ENCODE results near the gene HLA-DMA. TPM values are rescaled to one million over a fixed set of nuclear protein-coding genes. Genes with fewer than 3 reads are reported as not detected.

HLA-DMA gene
- total and polyA plus RNA-seq, 9 of the 15 experiments (the other 6 are each of a cell fraction or from before 2014, with no cell fraction given) = 0.13 to 0.83 (median 0.51) TPM

- TF ChIP-seq FOXJ3 (CRISPR knock-in tag; IDR thresholded peaks at IDR 0.05) (no peak), SMC3 (conservative IDR thresholded peaks at IDR 0.05; ENCODE audit: insufficient read depth, low read depth, low read length) (no peak), ZSCAN29 (IDR thresholded peaks at IDR 0.05) (no peak), COPS2 (conservative IDR thresholded peaks at IDR 0.05) (no peak), PTRF (tag; IDR thresholded peaks at IDR 0.05) (no peak), THRB (CRISPR knock-in tag; conservative IDR thresholded peaks at IDR 0.05) (0 out of 2 replicates have a peak, but pooled peaks have one; percentile 26), HMG20A (CRISPR knock-in tag; conservative IDR thresholded peaks at IDR 0.05) (no peak), POLR3G (IDR thresholded peaks at IDR 0.05; ENCODE audit: extremely low read depth, insufficient read length, insufficient replicate concordance) (no peak), NFE2L1 (tag; IDR thresholded peaks at IDR 0.05; ENCODE audit: borderline replicate concordance, low read depth) (no peak), SRSF3 (IDR thresholded peaks at IDR 0.05; ENCODE audit: insufficient read depth, low read length) (no peak), ELF4 (CRISPR knock-in tag; IDR thresholded peaks at IDR 0.05) (peak; percentile 70; the same call in 1 of the 2 replicates), ZKSCAN3 (CRISPR knock-in tag; IDR thresholded peaks at IDR 0.05) (no peak), MCM3 (IDR thresholded peaks at IDR 0.05) (peak; percentile 26; the same call in 1 of the 2 replicates), ZNF124 (CRISPR knock-in tag; IDR thresholded peaks at IDR 0.05) (no peak), SNRNP70 (optimal IDR thresholded peaks at IDR 0.05; ENCODE audit: low read depth, low read length) (no peak), JUNB (CRISPR knock-in tag; conservative IDR thresholded peaks at IDR 0.05) (no peak), CCNT2 (IDR thresholded peaks at IDR 0.05; ENCODE audit: borderline replicate concordance, extremely low read depth, insufficient read length, low read depth, low read length) (no peak), MECOM (CRISPR knock-in tag; IDR thresholded peaks at IDR 0.05) (no peak), RAD21 (CRISPR knock-in tag; conservative IDR thresholded peaks at IDR 0.05 in 1 of 2, IDR thresholded peaks at IDR 0.05 in 1 of 2) (no peak), ZBTB26 (CRISPR knock-in tag; IDR thresholded peaks at IDR 0.05) (peak; percentile 87; the same call in 1 of the 2 replicates), BRF2 (IDR thresholded peaks at IDR 0.05; ENCODE audit: borderline replicate concordance, insufficient read depth, insufficient read length) (no peak), TARDBP (IDR thresholded peaks at IDR 0.05) (no peak), HOXB6 (CRISPR knock-in tag; IDR thresholded peaks at IDR 0.05; ENCODE audit: borderline replicate concordance) (no peak), RBM15 (IDR thresholded peaks at IDR 0.05; ENCODE audit: insufficient read depth, low read length) (no peak), XRCC5 (IDR thresholded peaks at IDR 0.05; ENCODE audit: low read depth, low read length) (no peak), ZNF311 (CRISPR knock-in tag; IDR thresholded peaks at IDR 0.05) (no peak)
These were observed 20.6 kb downstream of the HLA-DMA start (continued) for GRCh38 chr6:32932132-32932868.

Data from K562 (cell line).